Measurements from ENCODE around the gene SCN4A.

The SCN4A gene

GRCh38 chr17:63948521-63948920 is 24.2 kb downstream of the SCN4A start:
- no peak for TF ChIP-seq CTCF (IDR thresholded peaks at IDR 0.05; ENCODE audit: poor library complexity, severe bottlenecking)
- Histone ChIP-seq H3K4me1 (ENCODE audit: insufficient read depth, poor library complexity, severe bottlenecking) (no peaks in the 10 kb centered on the region), H3K4me3 (ENCODE audit: severe bottlenecking) (no peak overlapping the region), H3K27me3 (ENCODE audit: insufficient read depth, poor library complexity, severe bottlenecking) (no peaks in the 10 kb centered on the region), H3K27ac (ENCODE audit: poor library complexity, severe bottlenecking) (no peak overlapping the region), H3K36me3 (ENCODE audit: low read depth) (no peaks in the 10 kb centered on the region), H3K9me3 (ENCODE audit: severe bottlenecking) (no peaks in the 10 kb centered on the region)
- ATAC-seq (ENCODE audit: low read depth) (no peak), DNase-seq (ENCODE audit: low spot score) (no peak)

- Histone ChIP-seq H3K27ac (ENCODE audit: poor library complexity, severe bottlenecking) (no peak overlapping the region), H3K4me3 (ENCODE audit: severe bottlenecking) (no peak overlapping the region), H3K9me3 (ENCODE audit: severe bottlenecking) (no peaks in the 10 kb centered on the region), H3K36me3 (ENCODE audit: low read depth) (no peaks in the 10 kb centered on the region), H3K4me1 (ENCODE audit: insufficient read depth, poor library complexity, severe bottlenecking) (no peaks in the 10 kb centered on the region), H3K27me3 (ENCODE audit: insufficient read depth, poor library complexity, severe bottlenecking) (no peaks in the 10 kb centered on the region)
- ATAC-seq (ENCODE audit: low read depth) (no peak), DNase-seq (ENCODE audit: low spot score) (no peak)
- no peak for TF ChIP-seq CTCF (IDR thresholded peaks at IDR 0.05; ENCODE audit: poor library complexity, severe bottlenecking)
These were observed 24.9 kb downstream of the SCN4A start for GRCh38 chr17:63947711-63948330.

DNA sequence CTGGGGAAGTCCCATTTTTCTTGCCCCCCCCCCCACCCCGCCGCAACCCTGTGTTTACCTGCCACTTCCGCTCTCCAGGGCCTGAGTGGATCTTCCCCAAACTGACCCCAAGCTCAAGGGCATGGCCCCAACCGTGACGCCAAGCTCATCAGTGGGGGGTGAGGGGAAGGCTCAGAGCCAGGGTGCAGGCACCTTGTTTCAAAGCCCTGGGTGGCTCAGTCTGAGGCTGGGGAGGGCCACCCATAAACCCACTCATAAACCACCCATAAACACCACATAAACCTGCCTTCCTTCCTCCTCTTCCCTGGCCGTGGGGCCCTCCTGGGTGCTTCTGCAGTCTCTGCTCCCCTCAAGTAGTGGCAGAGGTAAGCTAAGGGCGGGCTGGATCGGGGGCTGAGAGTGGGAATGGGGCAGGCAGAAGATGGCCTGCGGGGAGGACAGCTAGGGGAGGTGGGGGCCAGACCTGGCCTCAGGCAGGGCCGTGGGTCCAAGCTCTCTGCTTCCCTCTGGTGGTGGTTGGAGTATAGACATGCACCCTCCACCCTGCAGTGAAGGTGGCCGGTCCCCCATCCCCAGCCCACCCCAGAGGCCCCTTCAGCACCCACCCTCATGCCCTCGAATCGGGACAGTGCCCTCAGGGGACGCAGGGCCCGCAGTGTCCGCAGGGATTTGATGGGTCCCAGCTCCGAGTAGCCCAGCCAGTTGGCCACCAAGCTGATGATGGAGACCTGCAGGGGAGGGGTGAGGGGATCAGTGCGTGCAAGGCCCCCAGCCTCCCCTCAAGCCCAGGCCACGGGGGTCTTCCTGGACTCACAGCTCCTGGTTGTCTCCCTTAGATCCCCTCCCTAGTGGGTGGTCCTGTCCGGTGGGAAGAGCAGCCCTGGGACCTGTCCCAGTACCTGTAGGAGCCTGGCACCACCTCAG is 26.0 kb downstream of the SCN4A start:
- DNase-seq (ENCODE audit: low spot score) (no peak), ATAC-seq (ENCODE audit: low read depth) (peak; percentile 68)
- no peaks in the 10 kb centered on the region for H3K4me1 ChIP-seq (ENCODE audit: insufficient read depth, poor library complexity, severe bottlenecking)
- H3K27ac ChIP-seq (ENCODE audit: poor library complexity, severe bottlenecking): no peak overlapping the region
- H3K27me3 ChIP-seq (ENCODE audit: insufficient read depth, poor library complexity, severe bottlenecking): no peaks in the 10 kb centered on the region
- no peaks in the 10 kb centered on the region for H3K36me3 ChIP-seq (ENCODE audit: low read depth)
- H3K9me3 ChIP-seq (ENCODE audit: severe bottlenecking): no peaks in the 10 kb centered on the region
- TF ChIP-seq CTCF (IDR thresholded peaks at IDR 0.05; ENCODE audit: poor library complexity, severe bottlenecking): peak; percentile 64
- no peak overlapping the region for H3K4me3 ChIP-seq (ENCODE audit: severe bottlenecking)

- Histone ChIP-seq H3K27me3 (ENCODE audit: insufficient read depth, poor library complexity, severe bottlenecking) (no peaks in the 10 kb centered on the region), H3K4me1 (ENCODE audit: insufficient read depth, poor library complexity, severe bottlenecking) (no peaks in the 10 kb centered on the region), H3K36me3 (ENCODE audit: low read depth) (no peaks in the 10 kb centered on the region), H3K9me3 (ENCODE audit: severe bottlenecking) (no peaks in the 10 kb centered on the region), H3K27ac (ENCODE audit: poor library complexity, severe bottlenecking) (no peak overlapping the region), H3K4me3 (ENCODE audit: severe bottlenecking) (no peak overlapping the region)
- DNase-seq (ENCODE audit: low spot score): peak; percentile 30
- ATAC-seq (ENCODE audit: low read depth): no peak
- TF ChIP-seq CTCF (IDR thresholded peaks at IDR 0.05; ENCODE audit: poor library complexity, severe bottlenecking): no peak
These were observed 26.8 kb downstream of the SCN4A start for GRCh38 chr17:63945784-63946439.

All from RWPE2 (cell line).